Measurements from ENCODE around the gene TTLL6.

GRCh38 chr17:48816438-48816773 is 623 bp downstream of the TTLL6 start:
- TF ChIP-seq, protein P1, sequence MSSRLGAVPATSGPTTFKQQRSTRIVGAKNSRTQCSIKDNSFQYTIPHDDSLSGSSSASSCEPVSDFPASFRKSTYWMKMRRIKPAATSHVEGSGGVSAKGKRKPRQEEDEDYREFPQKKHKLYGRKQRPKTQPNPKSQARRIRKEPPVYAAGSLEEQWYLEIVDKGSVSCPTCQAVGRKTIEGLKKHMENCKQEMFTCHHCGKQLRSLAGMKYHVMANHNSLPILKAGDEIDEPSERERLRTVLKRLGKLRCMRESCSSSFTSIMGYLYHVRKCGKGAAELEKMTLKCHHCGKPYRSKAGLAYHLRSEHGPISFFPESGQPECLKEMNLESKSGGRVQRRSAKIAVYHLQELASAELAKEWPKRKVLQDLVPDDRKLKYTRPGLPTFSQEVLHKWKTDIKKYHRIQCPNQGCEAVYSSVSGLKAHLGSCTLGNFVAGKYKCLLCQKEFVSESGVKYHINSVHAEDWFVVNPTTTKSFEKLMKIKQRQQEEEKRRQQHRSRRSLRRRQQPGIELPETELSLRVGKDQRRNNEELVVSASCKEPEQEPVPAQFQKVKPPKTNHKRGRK (tag; IDR thresholded peaks at IDR 0.05) = no peak
- TF ChIP-seq ZNF318 (IDR thresholded peaks at IDR 0.05; ENCODE audit: borderline replicate concordance in 1 of 2, low read depth in 1 of 2) = no peak
- TF ChIP-seq, protein P2, sequence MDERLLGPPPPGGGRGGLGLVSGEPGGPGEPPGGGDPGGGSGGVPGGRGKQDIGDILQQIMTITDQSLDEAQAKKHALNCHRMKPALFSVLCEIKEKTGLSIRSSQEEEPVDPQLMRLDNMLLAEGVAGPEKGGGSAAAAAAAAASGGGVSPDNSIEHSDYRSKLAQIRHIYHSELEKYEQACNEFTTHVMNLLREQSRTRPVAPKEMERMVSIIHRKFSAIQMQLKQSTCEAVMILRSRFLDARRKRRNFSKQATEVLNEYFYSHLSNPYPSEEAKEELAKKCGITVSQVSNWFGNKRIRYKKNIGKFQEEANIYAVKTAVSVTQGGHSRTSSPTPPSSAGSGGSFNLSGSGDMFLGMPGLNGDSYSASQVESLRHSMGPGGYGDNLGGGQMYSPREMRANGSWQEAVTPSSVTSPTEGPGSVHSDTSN (CRISPR knock-in tag; IDR thresholded peaks at IDR 0.05; ENCODE audit: low read depth) = no peak
- TF ChIP-seq, protein P2 (tag; conservative IDR thresholded peaks at IDR 0.05; ENCODE audit: low read depth) = no peak
- no peak for TF ChIP-seq PHF8 (IDR thresholded peaks at IDR 0.05; ENCODE audit: borderline replicate concordance, low read length)
- no peak for TF ChIP-seq TAF1 (IDR thresholded peaks at IDR 0.05; ENCODE audit: control insufficient read depth, extremely low read depth, insufficient read depth, low read length, severe bottlenecking)
- TF ChIP-seq EZH2 (IDR thresholded peaks at IDR 0.05; ENCODE audit: borderline replicate concordance, low read depth, low read length) = no peak
- TF ChIP-seq, protein P3, sequence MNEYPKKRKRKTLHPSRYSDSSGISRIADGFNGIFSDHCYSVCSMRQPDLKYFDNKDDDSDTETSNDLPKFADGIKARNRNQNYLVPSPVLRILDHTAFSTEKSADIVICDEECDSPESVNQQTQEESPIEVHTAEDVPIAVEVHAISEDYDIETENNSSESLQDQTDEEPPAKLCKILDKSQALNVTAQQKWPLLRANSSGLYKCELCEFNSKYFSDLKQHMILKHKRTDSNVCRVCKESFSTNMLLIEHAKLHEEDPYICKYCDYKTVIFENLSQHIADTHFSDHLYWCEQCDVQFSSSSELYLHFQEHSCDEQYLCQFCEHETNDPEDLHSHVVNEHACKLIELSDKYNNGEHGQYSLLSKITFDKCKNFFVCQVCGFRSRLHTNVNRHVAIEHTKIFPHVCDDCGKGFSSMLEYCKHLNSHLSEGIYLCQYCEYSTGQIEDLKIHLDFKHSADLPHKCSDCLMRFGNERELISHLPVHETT (CRISPR knock-in tag; conservative IDR thresholded peaks at IDR 0.05 in 1 of 2, IDR thresholded peaks at IDR 0.05 in 1 of 2) = no peak
